ENCODE data around the gene RAD51D. TPM values are rescaled to one million over a fixed set of nuclear protein-coding genes. Genes with fewer than 3 reads are reported as not detected.
"Not testable (repeated sequence)": the region's sequence is repeated elsewhere in the genome, so short reads cannot be mapped to it uniquely, and the experiment has no call there.

Gene RAD51D
- total RNA-seq, 1 experiment from 2014 or later: 7.2 TPM

- no peak overlapping the region for H3K4me3 ChIP-seq (ENCODE audit: low read length)
- no peaks in the 10 kb centered on the region for H3K36me3 ChIP-seq (ENCODE audit: insufficient read depth, low read length)
- no peaks in the 10 kb centered on the region for H3K79me2 ChIP-seq (ENCODE audit: low read length)
- DNase-seq: no peak
- H3K9me2 ChIP-seq (replicated peaks; ENCODE audit: insufficient read depth, low read length): no peaks in the 10 kb centered on the region
- no peaks in the 10 kb centered on the region for H3K9me3 ChIP-seq (ENCODE audit: low read length)
- no peaks in the 10 kb centered on the region for H4K20me1 ChIP-seq (ENCODE audit: insufficient read depth, low read depth, low read length)
- no peak overlapping the region for H3K27ac ChIP-seq (ENCODE audit: low read length)
- no peak overlapping the region for H3K4me2 ChIP-seq (ENCODE audit: low read depth, low read length, poor library complexity, severe bottlenecking)
- H2AFZ ChIP-seq (ENCODE audit: low read length): no peak overlapping the region
- H3K4me1 ChIP-seq (ENCODE audit: low read length): no peaks in the 10 kb centered on the region
- H3K27me3 ChIP-seq (ENCODE audit: low read length): no peaks in the 10 kb centered on the region
- no peak overlapping the region for H3K9ac ChIP-seq (ENCODE audit: low read length)
These were observed 40.9 kb upstream of the RAD51D start for GRCh38 chr17:35160354-35161201.

GRCh38 chr17:35159940-35160339 is 40.3 kb upstream of the RAD51D start:
- Histone ChIP-seq H3K79me2 (ENCODE audit: low read length) (no peaks in the 10 kb centered on the region), H3K4me1 (ENCODE audit: low read length) (no peaks in the 10 kb centered on the region), H3K4me3 (ENCODE audit: low read length) (no peak overlapping the region), H3K27me3 (ENCODE audit: low read length) (no peaks in the 10 kb centered on the region), H3K36me3 (ENCODE audit: insufficient read depth, low read length) (no peaks in the 10 kb centered on the region), H4K20me1 (ENCODE audit: insufficient read depth, low read depth, low read length) (no peaks in the 10 kb centered on the region), H3K9me2 (replicated peaks; ENCODE audit: insufficient read depth, low read length) (no peaks in the 10 kb centered on the region), H3K9me3 (ENCODE audit: low read length) (no peaks in the 10 kb centered on the region), H3K4me2 (ENCODE audit: low read depth, low read length, poor library complexity, severe bottlenecking) (no peak overlapping the region), H3K27ac (ENCODE audit: low read length) (no peak overlapping the region), H3K9ac (ENCODE audit: low read length) (no peak overlapping the region), H2AFZ (ENCODE audit: low read length) (no peak overlapping the region)
- DNase-seq: no peak

- no peak overlapping the region for H3K4me2 ChIP-seq (ENCODE audit: low read depth, low read length, poor library complexity, severe bottlenecking)
- no peaks in the 10 kb centered on the region for H3K9me2 ChIP-seq (replicated peaks; ENCODE audit: insufficient read depth, low read length)
- DNase-seq: no peak
- H3K27ac ChIP-seq (ENCODE audit: low read length): no peak overlapping the region
- no peaks in the 10 kb centered on the region for H3K4me1 ChIP-seq (ENCODE audit: low read length)
- H3K4me3 ChIP-seq (ENCODE audit: low read length): no peak overlapping the region
- no peaks in the 10 kb centered on the region for H3K9me3 ChIP-seq (ENCODE audit: low read length)
- no peaks in the 10 kb centered on the region for H3K79me2 ChIP-seq (ENCODE audit: low read length)
- no peak overlapping the region for H3K9ac ChIP-seq (ENCODE audit: low read length)
- H4K20me1 ChIP-seq (ENCODE audit: insufficient read depth, low read depth, low read length): no peaks in the 10 kb centered on the region
- no peaks in the 10 kb centered on the region for H3K27me3 ChIP-seq (ENCODE audit: low read length)
- H2AFZ ChIP-seq (ENCODE audit: low read length): no peak overlapping the region
- no peaks in the 10 kb centered on the region for H3K36me3 ChIP-seq (ENCODE audit: insufficient read depth, low read length)
These were observed 35.6 kb upstream of the RAD51D start for GRCh38 chr17:35155246-35155645.

- Histone ChIP-seq H3K79me2 (ENCODE audit: low read length) (no peaks in the 10 kb centered on the region), H3K9me2 (replicated peaks; ENCODE audit: insufficient read depth, low read length) (no peaks in the 10 kb centered on the region), H3K4me1 (ENCODE audit: low read length) (no peaks in the 10 kb centered on the region), H3K27me3 (ENCODE audit: low read length) (no peaks in the 10 kb centered on the region), H2AFZ (ENCODE audit: low read length) (no peak overlapping the region), H3K4me3 (ENCODE audit: low read length) (no peak overlapping the region), H3K9me3 (ENCODE audit: low read length) (no peaks in the 10 kb centered on the region), H3K36me3 (ENCODE audit: insufficient read depth, low read length) (no peaks in the 10 kb centered on the region), H3K4me2 (ENCODE audit: low read depth, low read length, poor library complexity, severe bottlenecking) (no peak overlapping the region), H3K9ac (ENCODE audit: low read length) (no peak overlapping the region), H3K27ac (ENCODE audit: low read length) (no peak overlapping the region), H4K20me1 (ENCODE audit: insufficient read depth, low read depth, low read length) (no peaks in the 10 kb centered on the region)
- no peak for DNase-seq
These were observed 34.8 kb upstream of the RAD51D start for GRCh38 chr17:35154196-35155165.

GRCh38 chr17:35152421-35153140 is 32.9 kb upstream of the RAD51D start:
- Histone ChIP-seq H3K27me3 (ENCODE audit: low read length) (no peaks in the 10 kb centered on the region), H3K36me3 (ENCODE audit: insufficient read depth, low read length) (no peaks in the 10 kb centered on the region), H3K79me2 (ENCODE audit: low read length) (no peaks in the 10 kb centered on the region), H3K9me3 (ENCODE audit: low read length) (no peaks in the 10 kb centered on the region), H3K4me2 (ENCODE audit: low read depth, low read length, poor library complexity, severe bottlenecking) (no peak overlapping the region), H3K27ac (ENCODE audit: low read length) (no peak overlapping the region), H3K9ac (ENCODE audit: low read length) (no peak overlapping the region), H3K4me3 (ENCODE audit: low read length) (no peak overlapping the region), H2AFZ (ENCODE audit: low read length) (no peak overlapping the region), H4K20me1 (ENCODE audit: insufficient read depth, low read depth, low read length) (no peaks in the 10 kb centered on the region), H3K4me1 (ENCODE audit: low read length) (no peaks in the 10 kb centered on the region), H3K9me2 (replicated peaks; ENCODE audit: insufficient read depth, low read length) (no peaks in the 10 kb centered on the region)
- DNase-seq: no peak

GRCh38 chr17:35151080-35151479 is 31.4 kb upstream of the RAD51D start:
- H3K9me3 ChIP-seq (ENCODE audit: low read length); H3K27me3 ChIP-seq (ENCODE audit: low read length); H3K27ac ChIP-seq (ENCODE audit: low read length); H3K79me2 ChIP-seq (ENCODE audit: low read length); H3K4me1 ChIP-seq (ENCODE audit: low read length); H3K9me2 ChIP-seq (replicated peaks; ENCODE audit: insufficient read depth, low read length); H4K20me1 ChIP-seq (ENCODE audit: insufficient read depth, low read depth, low read length); H3K9ac ChIP-seq (ENCODE audit: low read length); H3K4me2 ChIP-seq (ENCODE audit: low read depth, low read length, poor library complexity, severe bottlenecking); H3K36me3 ChIP-seq (ENCODE audit: insufficient read depth, low read length); DNase-seq; H2AFZ ChIP-seq (ENCODE audit: low read length); H3K4me3 ChIP-seq (ENCODE audit: low read length): not testable (repeated sequence)

GRCh38 chr17:35149941-35150340 is 30.3 kb upstream of the RAD51D start:
- no peak overlapping the region for H2AFZ ChIP-seq (ENCODE audit: low read length)
- H3K36me3 ChIP-seq (ENCODE audit: insufficient read depth, low read length): no peaks in the 10 kb centered on the region
- H3K4me2 ChIP-seq (ENCODE audit: low read depth, low read length, poor library complexity, severe bottlenecking): no peak overlapping the region
- no peak for DNase-seq
- H3K79me2 ChIP-seq (ENCODE audit: low read length): no peaks in the 10 kb centered on the region
- no peaks in the 10 kb centered on the region for H4K20me1 ChIP-seq (ENCODE audit: insufficient read depth, low read depth, low read length)
- H3K9me3 ChIP-seq (ENCODE audit: low read length): no peaks in the 10 kb centered on the region
- H3K9ac ChIP-seq (ENCODE audit: low read length): no peak overlapping the region
- no peak overlapping the region for H3K4me3 ChIP-seq (ENCODE audit: low read length)
- no peaks in the 10 kb centered on the region for H3K27me3 ChIP-seq (ENCODE audit: low read length)
- no peaks in the 10 kb centered on the region for H3K4me1 ChIP-seq (ENCODE audit: low read length)
- H3K27ac ChIP-seq (ENCODE audit: low read length): no peak overlapping the region
- no peaks in the 10 kb centered on the region for H3K9me2 ChIP-seq (replicated peaks; ENCODE audit: insufficient read depth, low read length)

- H3K4me1 ChIP-seq (ENCODE audit: low read length): no peaks in the 10 kb centered on the region
- no peaks in the 10 kb centered on the region for H4K20me1 ChIP-seq (ENCODE audit: insufficient read depth, low read depth, low read length)
- DNase-seq: no peak
- no peaks in the 10 kb centered on the region for H3K36me3 ChIP-seq (ENCODE audit: insufficient read depth, low read length)
- no peak overlapping the region for H3K27ac ChIP-seq (ENCODE audit: low read length)
- no peak overlapping the region for H3K9ac ChIP-seq (ENCODE audit: low read length)
- H2AFZ ChIP-seq (ENCODE audit: low read length): no peak overlapping the region
- H3K9me2 ChIP-seq (replicated peaks; ENCODE audit: insufficient read depth, low read length): no peaks in the 10 kb centered on the region
- H3K9me3 ChIP-seq (ENCODE audit: low read length): no peaks in the 10 kb centered on the region
- no peak overlapping the region for H3K4me2 ChIP-seq (ENCODE audit: low read depth, low read length, poor library complexity, severe bottlenecking)
- H3K4me3 ChIP-seq (ENCODE audit: low read length): no peak overlapping the region
- H3K27me3 ChIP-seq (ENCODE audit: low read length): no peaks in the 10 kb centered on the region
- H3K79me2 ChIP-seq (ENCODE audit: low read length): no peaks in the 10 kb centered on the region
These were observed 28.5 kb upstream of the RAD51D start for GRCh38 chr17:35148144-35148543.

Measured in Karpas-422 (cell line).